Retina (tissue), 1 donor: ENCODE measurements around the gene GOSR2.
"Not testable (repeated sequence)": the region's sequence is repeated elsewhere in the genome, so short reads cannot be mapped to it uniquely, and the experiment has no call there.

Experiments
- DNase-seq: peaks from one replicate; pipeline ENCODE4 v3.0.0-alpha.2; 2016

The GOSR2 gene

DNA sequence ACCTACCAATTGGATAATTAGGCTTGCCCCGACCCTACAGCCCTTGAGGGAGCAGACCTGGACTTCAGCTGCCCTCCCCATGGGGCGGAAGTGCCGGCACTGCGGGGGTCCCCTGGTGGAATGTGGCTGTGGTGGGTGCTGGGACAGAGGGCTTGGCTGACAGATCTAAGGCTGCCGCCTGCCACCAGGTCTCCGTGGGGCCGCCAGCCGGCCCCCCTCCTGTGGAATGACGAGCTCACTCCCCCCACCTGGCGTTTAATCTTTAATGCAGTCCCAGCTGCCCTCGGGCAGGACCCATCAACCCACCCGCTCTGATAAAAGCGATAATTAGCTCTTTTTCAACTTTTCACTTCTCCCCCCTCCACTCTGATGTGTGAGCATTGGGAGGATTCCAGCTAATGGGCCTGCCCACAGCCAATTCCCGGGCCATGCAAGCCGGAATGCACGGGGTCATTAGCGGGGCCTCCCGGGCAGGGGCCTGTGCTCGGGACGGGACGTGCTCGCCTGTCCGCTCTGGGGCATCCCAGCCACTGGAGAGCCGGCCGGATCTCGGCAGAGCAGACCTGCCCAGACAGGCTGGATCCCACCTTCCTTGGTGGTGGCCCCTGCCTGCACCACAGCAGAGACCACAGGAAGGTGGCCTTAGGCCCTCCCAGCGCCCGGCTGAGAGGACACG lies 28.3 kb upstream of the GOSR2 start:
- peak; percentile 66 for DNase-seq

DNA sequence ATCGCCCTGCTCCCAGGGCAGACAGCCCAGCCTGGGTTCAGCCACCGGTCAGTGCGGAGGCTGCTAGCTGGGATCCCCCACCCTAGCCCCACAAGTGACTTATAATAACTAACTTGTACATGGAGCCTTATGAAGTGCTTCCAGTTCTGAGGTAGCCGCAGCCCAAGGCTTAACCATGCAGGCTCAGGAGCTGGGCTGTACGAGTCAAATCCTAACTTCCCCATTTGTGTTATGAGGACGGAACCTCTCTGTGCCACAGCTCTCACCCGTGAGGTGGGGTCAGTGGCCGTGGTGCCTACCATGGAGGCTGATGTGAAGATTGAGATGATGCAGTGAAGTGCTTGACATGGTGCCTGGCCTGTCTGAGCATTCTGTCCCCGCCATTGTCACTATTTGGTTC lies 27.8 kb upstream of the GOSR2 start:
- DNase-seq: no peak

GRCh38 chr17:46896991-46897390 lies 26.0 kb upstream of the GOSR2 start:
- no peak for DNase-seq

GRCh38 chr17:46898364-46898763 lies 24.6 kb upstream of the GOSR2 start:
- no peak for DNase-seq

DNA sequence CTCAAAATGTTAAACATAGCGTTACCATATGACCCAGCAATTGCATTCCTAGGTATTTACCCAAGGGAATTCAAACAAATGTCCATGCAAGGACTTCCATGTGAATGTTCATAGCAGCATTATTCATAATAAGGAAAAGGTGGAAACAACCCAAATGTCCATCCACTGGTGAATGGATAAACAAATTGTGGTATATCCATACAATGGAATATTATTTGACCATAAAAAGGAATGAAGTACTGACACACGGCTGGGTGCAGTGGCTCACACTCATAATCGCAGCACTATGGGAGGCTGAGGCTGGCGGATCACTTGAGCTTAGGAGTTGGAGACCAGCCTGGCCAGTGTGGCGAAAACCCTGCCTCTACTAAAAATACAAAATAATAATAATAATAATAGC lies 24.1 kb upstream of the GOSR2 start:
- no peak for DNase-seq

GRCh38 chr17:46901291-46901690 lies 21.7 kb upstream of the GOSR2 start:
- DNase-seq: no peak

GRCh38 chr17:46903762-46904672 lies 18.9 kb upstream of the GOSR2 start:
- DNase-seq: no peak

DNA sequence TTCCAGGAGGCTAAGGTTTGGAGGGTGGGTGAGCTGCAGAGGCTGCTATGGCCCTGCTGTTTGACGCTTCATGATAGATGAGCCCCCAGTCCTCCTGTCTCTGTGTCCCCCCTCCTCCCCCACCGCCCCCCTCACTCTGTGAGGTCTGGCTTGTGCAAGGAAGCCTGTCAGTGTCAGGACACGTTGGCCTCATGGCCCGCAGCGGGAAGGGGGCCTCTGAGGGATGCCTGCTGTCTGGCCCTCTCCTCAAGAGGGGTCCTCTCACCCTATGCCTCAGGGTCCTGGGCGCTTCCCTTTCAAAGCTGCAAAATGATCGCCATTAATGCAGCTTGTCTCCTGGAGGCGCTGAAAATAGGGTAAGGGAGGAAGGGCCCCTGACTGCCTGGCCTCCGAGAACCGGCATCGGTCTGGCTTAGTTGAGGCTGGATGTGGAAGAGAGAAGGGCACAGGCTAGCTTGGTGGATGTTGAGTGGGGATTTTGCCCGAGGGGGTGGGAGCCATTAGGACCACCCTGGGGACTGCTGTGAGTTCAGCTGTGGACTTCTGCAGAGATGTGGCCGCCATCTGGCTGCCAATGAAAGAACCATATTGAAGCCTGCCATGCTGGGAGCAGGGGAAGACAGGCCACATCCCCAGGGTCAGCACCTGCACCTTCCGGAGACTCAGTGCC lies 14.8 kb upstream of the GOSR2 start:
- DNase-seq: peak; percentile 53

DNA sequence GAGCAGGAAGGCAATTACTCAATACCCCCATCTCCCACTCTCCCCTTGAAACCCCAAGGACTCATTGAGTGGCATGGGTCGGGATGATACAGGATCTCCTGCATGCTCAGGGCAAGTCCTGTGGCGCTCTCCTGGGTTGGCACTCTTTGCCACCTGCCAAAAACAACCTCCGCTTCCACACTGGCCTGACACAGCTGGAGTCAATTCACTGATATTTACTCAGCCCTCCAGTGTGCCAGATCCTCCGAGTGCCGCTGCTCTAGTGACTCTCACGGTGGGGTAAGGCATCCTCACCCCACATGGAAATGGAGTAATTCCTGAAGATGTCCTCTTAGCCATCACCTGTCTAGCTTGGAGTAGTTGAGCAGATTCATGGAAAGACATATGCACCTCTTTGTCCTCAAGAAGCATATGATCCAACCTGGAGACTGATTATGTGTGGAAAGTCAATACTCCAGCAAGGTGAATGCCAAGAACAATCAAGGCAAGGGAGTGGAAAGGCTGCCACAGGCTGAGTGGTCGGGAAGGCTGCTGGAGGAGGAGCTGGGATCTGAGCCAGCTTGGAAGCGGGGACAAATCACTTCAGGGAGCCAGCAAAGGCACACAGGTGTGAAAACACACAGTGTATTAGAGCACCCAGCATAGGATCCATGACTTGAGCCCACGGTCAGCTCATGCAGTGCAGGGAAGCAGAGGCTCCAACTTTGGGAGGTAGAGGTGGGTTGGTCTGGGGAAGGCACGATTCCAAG lies 12.6 kb upstream of the GOSR2 start:
- DNase-seq: no peak

- no peak for DNase-seq
Measured at GRCh38 chr17:46911311-46911710, 11.6 kb upstream of the GOSR2 start.

GRCh38 chr17:46915596-46915995 lies 7.4 kb upstream of the GOSR2 start:
- DNase-seq: no peak

- DNase-seq: no peak
Measured at GRCh38 chr17:46916211-46916610, 6.7 kb upstream of the GOSR2 start.

GRCh38 chr17:46916623-46917022 lies 6.3 kb upstream of the GOSR2 start:
- no peak for DNase-seq

DNA sequence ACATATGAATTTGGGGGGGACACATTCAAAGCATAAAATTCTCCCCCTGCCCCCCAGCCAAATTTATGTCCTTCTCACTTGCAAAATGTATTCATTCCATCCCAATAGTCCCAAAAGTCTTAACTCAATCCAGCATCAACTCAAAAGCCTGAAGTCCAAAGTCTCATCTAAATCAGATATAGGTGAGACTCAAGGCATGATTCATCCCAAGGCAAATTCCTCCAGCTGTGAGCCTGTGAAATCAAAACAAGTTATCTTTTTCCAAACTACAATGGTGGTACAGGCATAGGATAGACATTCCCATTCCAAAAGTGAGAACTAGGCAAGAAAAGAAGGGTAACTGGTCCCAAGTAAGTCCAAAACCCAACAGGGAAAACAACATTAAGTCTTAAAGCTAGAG lies 5.9 kb upstream of the GOSR2 start:
- no peak for DNase-seq

DNA sequence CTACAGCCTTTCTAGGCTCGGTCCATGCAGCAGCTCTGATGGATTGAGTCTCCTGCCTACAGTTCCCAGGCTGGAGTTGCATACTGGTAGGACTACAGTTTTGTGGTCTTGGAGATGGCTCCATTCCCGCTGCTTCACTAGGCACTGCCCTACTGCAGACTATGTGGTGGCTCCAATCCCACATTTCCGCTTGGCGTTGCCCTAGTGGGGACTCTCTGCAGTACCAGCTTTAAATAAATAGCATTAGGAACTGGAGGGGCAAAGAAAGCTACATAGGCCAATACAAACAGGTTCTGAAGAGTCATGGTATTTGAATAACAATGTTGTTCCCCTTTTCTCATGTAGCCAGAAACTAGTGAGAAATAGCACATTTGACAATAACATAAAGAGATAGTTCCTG lies 5.4 kb upstream of the GOSR2 start:
- DNase-seq: no peak

GRCh38 chr17:46921962-46922361 lies 998 bp upstream of the GOSR2 start:
- DNase-seq: not testable (repeated sequence)

DNA sequence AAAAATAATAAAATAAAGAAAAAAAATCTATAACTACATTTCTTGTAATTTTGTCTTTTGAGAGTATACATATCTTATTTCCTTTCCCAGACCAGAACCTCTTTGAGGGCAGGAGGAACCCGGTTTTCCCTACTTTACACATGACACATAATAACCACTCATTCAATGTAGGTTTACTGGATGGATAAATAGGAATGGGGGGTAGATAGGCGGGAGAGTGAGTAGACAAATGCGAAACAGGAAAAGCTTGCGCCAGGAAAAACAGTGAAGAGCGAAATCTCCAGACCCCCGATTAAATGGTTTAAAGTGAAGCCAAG lies 515 bp upstream of the GOSR2 start:
- DNase-seq: no peak

GRCh38 chr17:46925185-46925868 lies 2.4 kb downstream of the GOSR2 start:
- DNase-seq: no peak

DNA sequence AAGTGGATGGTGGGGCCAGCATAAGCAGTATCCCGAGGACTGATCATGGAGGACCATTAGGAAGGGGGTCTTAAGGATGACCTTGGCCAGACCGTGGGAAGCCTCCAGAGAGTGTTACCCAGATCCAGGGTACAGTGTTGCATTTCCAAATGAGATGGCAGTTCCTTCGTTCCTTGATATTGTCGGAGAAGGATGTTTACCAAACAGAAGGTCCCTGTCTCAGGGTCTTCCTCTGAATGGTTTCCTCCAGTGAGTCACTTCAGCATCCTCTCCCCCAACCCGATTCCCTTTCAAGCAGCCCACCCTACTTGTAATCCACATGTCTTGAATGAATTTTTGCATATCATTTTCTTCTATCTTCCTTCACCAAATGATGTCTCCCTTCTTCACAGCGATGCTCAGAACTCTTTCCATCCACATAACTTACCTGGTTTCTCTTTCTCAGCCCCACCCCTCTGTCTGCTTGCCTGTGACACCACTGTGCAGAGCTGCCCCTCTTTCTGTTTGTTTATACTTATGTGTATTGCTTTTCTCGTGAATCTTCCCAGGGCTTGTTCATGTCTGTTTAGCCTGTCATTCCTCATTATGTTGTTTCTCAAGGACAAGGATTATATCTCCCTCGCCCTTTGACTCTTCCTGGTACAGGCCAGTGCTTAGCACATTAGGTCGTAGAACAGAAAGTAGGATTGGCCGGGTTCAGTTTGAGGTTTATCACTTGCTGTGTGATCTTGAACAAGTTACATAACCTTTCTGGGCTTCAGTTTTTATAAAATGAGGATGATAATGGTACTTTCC lies 5.7 kb downstream of the GOSR2 start:
- no peak for DNase-seq

DNA sequence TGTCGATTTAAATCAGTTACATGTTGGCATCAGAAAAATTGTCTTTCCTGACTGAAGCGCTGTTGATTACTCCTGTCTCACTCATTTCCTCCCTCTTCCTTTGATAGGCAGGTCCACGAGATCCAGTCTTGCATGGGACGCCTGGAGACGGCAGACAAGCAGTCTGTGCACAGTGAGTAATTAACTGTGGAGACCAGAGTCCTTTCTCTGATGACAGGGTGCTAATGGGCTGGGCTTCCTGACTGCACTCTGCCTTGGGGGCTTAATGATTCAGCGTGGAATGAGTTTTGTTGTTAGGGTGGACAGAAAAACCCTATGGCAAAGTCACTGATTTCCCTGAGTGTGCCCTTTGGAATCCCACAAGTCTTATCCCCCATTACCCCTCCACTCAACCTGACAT lies 6.5 kb downstream of the GOSR2 start:
- DNase-seq: peak; percentile 65

DNA sequence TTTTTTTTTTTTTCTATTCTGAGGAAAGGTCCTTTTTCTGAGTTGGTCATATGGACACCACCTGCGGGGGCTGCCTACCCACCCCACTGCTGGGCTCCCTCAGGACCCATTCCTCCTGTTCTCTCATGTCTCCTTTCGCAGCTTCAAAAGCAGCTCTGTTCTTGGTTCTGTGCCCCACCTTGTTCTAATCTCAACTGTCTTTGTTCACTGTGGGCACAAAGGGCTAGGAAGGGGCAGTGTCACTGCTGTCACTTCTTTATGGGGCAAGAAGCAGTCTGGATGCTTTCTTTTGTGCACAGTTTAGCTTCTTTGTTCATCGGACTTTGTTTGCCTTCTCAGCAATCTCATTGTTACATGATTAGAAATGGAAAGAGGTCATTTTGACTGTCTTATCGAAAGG lies 7.1 kb downstream of the GOSR2 start:
- peak; percentile 53 for DNase-seq

DNA sequence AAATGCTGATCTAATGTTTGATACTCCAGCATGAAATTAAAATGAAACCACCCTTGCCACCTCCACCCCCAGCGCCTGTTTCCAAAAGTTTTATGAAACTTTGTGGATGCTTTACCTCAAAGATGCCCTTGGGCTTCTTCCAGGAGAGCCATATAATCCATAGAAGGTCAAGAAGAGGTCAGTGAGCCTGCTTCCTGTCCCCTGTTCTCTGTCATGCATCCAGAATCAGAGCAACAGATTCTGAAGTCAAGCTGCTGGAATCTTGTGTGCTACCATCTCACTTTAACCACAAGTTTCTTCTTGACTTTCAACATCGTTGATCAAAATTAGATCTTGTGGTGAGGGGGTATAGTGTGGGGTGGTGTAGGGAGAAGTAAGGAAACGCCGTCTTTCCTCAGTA lies 8.6 kb downstream of the GOSR2 start:
- no peak for DNase-seq
